Heart left ventricle (tissue), 16 donors: ENCODE results near the gene EFS. TPM values are rescaled to one million over a fixed set of nuclear protein-coding genes. Genes with fewer than 3 reads are reported as not detected.

ENCODE experiments used
- ATAC-seq, 4 donors: fragments of 200-7000 bp; cut with Tn5 transposase; one replicate each; pipeline ENCODE4 v1.9.1; 2020 to 2022; ENCODE audit warnings: moderate library complexity in 4 of 4, mild to moderate bottlenecking in 3 of 4, moderate number of reproducible peaks in 1 of 4
- DNase-seq, 5 donors: peaks; one replicate each; pipeline ENCODE4 v3.0.0-alpha.2; 2020
- H3K27ac ChIP-seq, 12 donors: fragments of 200-600 bp; sonication (generic) in 4 of 12; one replicate each; pipeline versions ENCODE4 v1.5.0 to v1.8.0; 2016 to 2022; ENCODE audit warnings: mild to moderate bottlenecking in 2 of 12
- H3K27me3 ChIP-seq, 9 donors: fragments of 200-600 bp; sonication (generic) in 2 of 9; one replicate each; pipeline versions ENCODE4 v1.5.1 to v1.8.0; 2016 to 2022; ENCODE audit warnings: mild to moderate bottlenecking in 3 of 9
- H3K36me3 ChIP-seq, 9 donors: fragments of 200-600 bp; sonication (generic) in 2 of 9; one replicate each; pipeline versions ENCODE4 v1.5.0 to v1.8.0; 2018 to 2022; ENCODE audit warnings: mild to moderate bottlenecking in 2 of 9
- H3K4me1 ChIP-seq, 12 donors: fragments of 200-600 bp; sonication (generic) in 4 of 12; one replicate each; pipeline versions ENCODE4 v1.5.0 to v1.8.0; 2016 to 2022; ENCODE audit warnings: mild to moderate bottlenecking in 3 of 12
- H3K4me3 ChIP-seq, 12 donors: fragments of 200-600 bp; sonication (generic) in 4 of 12; one replicate each; pipeline versions ENCODE4 v1.5.0 to v1.8.0; 2017 to 2022; ENCODE audit warnings: mild to moderate bottlenecking in 9 of 12, moderate library complexity in 4 of 12
- H3K9me3 ChIP-seq, 12 donors: fragments of 200-600 bp; sonication (generic) in 4 of 12; one replicate each; pipeline versions ENCODE4 v1.5.0 to v1.8.0; 2016 to 2022; ENCODE audit warnings: mild to moderate bottlenecking in 1 of 12
- POLR2A ChIP-seq, 2 donors: fragments of 450-650 bp; IDR thresholded peaks; one replicate each; pipeline ENCODE4 v1.6.1; 2017; ENCODE audit warnings: antibody characterized with exemption in 2 of 2, mild to moderate bottlenecking in 2 of 2, moderate library complexity in 2 of 2
- WGBS, 4 donors: extraction: QIAGEN DNeasy Blood & Tissue Kit in 2 of 4; methylation state at CpG; one replicate each; pipeline versions ENCODE4 v1.1.5 to v1.1.7; 2013 to 2018; 5-methylcytosine and 5-hydroxymethylcytosine counted together
- intact Hi-C, 10 donors: fragments of 100-400 bp; cut with DNase I; formaldehyde crosslinking; loops; one replicate each; pipeline versions ENCODE4 v1.11.1 to v1.14.2; 2022
- polyA plus RNA-seq, 2 donors: library from polyadenylated mRNA; stranded (reverse); fragments of 200-250 nt; gene quantifications; one replicate each; pipeline ENCODE4 v1.2.3, GENCODE V29; 2013
- total RNA-seq, 9 donors: library from RNA; depleted of rRNA in 2 of 9; stranded (reverse); fragments of >200 nt in 2 of 9; fragmentation: NEBNext Ultra II Directional in 3 of 9; extraction: Animal tissue kit (Norgen Biotek cat#: 25700) in 3 of 9; gene quantifications; one replicate each; pipeline versions ENCODE4 v1.1.0 to v1.2.4, GENCODE V29; 2016 to 2023
- TF ChIP-seq, protein P1 (sequence below), 12 donors: fragments of 200-600 bp; sonication (generic) in 4 of 12; IDR thresholded peaks; one replicate each; pipeline versions ENCODE4 v1.5.0 to v1.8.0; 2018 to 2022; ENCODE audit warnings: antibody characterized with exemption in 12 of 12, mild to moderate bottlenecking in 5 of 12
- donor health status: ischemic (EF 13 %, LVEDD 7.1; RV severe dilation, severe dysfunction).
- donor health status: healthy with polysubstance abuse.
- donor health status: DM: no; HTN: yes; CAD: no.
- donor health status: DM: no; HTN: no; CAD: no.
- donor health status: ischemic (EF 25% LVEDD 6.9; RV normal size, moderate dysfunction).
- donor health status: ischemic (EF 25% LVEDD 5.7; RV mildly dilated, moderate dysfunction).
- donor health status: healthy.
- donor health status: DM: yes; HTN: yes; CAD: no.
- donor health status: ischemic (EF 35%, LVEDD 5.7; RV mildly dilated, moderate dysfunction).
- donor health status: nonischemic (EF 11% LVEDD 7.7; RV severe dilation, severe dysfunction).
- donor health status: DM: yes; HTN: yes; CAD: no.
- donor health status: PGD.
- donor health status: ischemic (EF 29% LVEDD 5.4; RV normal size, mild dysfunction).
- donor health status: nonischemic (EF 23%, LVEDD 6.1; RV moderate dilation, normal function).

The EFS gene
- total and polyA plus RNA-seq, 11 donors: 1.4 to 5.0 (median 2.3) TPM

DNA sequence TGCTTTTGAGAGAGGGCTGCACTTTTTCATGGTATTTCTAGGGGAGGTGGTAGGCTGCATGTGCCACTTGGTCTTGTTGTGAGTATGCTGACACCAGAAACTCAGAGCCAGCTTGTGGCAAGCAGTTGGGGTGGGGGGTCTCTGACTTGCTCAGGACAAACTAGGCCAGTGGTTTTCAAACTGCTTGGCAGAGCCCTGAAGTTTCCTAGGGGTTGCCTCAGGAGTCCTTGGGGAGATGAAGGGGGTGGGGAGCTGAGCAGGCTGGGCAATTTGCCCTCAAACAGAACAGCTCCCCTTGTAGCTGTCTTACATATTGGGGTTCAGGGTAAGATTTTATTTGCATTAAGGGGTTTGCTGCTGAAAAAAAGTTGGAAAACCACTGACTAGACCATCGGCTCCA lies 54.4 kb downstream of the EFS start:
- WGBS, 4 donors: 78 to 90% (median 86%) methylated on average over 1 of the region's 1 CpG
- no peak overlapping the region for H3K27ac ChIP-seq
- DNase-seq: no peak
- H3K4me3 ChIP-seq: no peak overlapping the region
- peaks cover 0 to 53% (median 29%) of the 10 kb centered on the region in 9 donors for H3K36me3 ChIP-seq
- TF ChIP-seq, protein P1, sequence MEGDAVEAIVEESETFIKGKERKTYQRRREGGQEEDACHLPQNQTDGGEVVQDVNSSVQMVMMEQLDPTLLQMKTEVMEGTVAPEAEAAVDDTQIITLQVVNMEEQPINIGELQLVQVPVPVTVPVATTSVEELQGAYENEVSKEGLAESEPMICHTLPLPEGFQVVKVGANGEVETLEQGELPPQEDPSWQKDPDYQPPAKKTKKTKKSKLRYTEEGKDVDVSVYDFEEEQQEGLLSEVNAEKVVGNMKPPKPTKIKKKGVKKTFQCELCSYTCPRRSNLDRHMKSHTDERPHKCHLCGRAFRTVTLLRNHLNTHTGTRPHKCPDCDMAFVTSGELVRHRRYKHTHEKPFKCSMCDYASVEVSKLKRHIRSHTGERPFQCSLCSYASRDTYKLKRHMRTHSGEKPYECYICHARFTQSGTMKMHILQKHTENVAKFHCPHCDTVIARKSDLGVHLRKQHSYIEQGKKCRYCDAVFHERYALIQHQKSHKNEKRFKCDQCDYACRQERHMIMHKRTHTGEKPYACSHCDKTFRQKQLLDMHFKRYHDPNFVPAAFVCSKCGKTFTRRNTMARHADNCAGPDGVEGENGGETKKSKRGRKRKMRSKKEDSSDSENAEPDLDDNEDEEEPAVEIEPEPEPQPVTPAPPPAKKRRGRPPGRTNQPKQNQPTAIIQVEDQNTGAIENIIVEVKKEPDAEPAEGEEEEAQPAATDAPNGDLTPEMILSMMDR (IDR thresholded peaks at IDR 0.05): no peak
- no peak for TF ChIP-seq POLR2A (IDR thresholded peaks at IDR 0.05)
- H3K4me1 ChIP-seq: peaks cover 0 to 37% (median 26%) of the 10 kb centered on the region in 12 donors
- H3K9me3 ChIP-seq: no peaks in the 10 kb centered on the region
- ATAC-seq: no peak
- intact Hi-C loops: no loop called here
- H3K27me3 ChIP-seq: no peaks in the 10 kb centered on the region

DNA sequence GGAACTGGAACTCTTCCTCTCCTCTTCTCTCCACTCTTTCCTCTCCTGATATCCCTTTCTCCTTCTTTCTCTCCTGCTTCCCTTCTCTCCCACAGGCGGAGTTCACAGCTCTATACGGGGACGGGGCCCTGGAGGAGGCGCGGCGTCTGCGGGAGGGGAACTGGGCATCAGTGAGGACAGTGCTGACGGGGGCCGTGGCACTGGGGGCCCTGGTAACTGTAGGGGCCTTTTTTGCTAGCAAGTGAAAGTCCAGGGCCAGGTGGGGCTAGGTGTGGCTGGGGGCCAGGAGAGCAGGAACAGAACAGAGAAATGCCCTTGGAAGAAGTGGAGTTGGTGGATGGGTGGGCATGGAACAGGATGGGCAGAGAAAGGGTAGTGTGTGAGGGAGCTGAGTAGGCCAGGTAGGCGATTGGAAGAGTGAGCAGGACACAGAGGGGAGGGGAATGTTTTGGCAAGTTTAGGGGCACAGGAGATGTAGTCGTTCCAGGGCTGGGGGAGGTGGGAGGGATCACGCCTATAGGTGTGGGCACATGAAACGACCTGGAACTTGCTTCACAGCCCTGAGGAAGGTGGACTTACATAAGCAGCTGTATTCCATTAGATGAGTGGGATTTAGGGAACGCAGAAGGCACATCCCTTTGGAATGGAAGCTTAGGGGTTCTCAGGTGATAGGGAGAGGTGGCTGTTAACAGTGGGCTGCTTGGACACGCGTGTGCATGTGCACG lies 56.1 kb downstream of the EFS start:
- WGBS, 4 donors: 86 to 88% (median 87%) methylated on average over 17 of the region's 17 CpGs
- H3K9me3 ChIP-seq: no peaks in the 10 kb centered on the region
- no peak for ATAC-seq
- intact Hi-C loops: loop anchor here in 2 of 10 donors (10.0 kb wide), 2 partner anchors 214 to 246 kb away; partner anchors contain the start of genes ACIN1 (in 1 of the 2), C14orf119 (in 1 of the 2), THTPA (in 1 of the 2) and ZFHX2 (in 1 of the 2)
- no peak overlapping the region for H3K4me3 ChIP-seq
- TF ChIP-seq POLR2A (IDR thresholded peaks at IDR 0.05): no peak
- TF ChIP-seq, protein P1 (IDR thresholded peaks at IDR 0.05): no peak
- no peak overlapping the region for H3K27ac ChIP-seq
- H3K4me1 ChIP-seq: peaks cover 0 to 39% (median 26%) of the 10 kb centered on the region in 12 donors
- DNase-seq: no peak
- H3K27me3 ChIP-seq: no peaks in the 10 kb centered on the region
- peaks cover 0 to 48% (median 29%) of the 10 kb centered on the region in 9 donors for H3K36me3 ChIP-seq

DNA sequence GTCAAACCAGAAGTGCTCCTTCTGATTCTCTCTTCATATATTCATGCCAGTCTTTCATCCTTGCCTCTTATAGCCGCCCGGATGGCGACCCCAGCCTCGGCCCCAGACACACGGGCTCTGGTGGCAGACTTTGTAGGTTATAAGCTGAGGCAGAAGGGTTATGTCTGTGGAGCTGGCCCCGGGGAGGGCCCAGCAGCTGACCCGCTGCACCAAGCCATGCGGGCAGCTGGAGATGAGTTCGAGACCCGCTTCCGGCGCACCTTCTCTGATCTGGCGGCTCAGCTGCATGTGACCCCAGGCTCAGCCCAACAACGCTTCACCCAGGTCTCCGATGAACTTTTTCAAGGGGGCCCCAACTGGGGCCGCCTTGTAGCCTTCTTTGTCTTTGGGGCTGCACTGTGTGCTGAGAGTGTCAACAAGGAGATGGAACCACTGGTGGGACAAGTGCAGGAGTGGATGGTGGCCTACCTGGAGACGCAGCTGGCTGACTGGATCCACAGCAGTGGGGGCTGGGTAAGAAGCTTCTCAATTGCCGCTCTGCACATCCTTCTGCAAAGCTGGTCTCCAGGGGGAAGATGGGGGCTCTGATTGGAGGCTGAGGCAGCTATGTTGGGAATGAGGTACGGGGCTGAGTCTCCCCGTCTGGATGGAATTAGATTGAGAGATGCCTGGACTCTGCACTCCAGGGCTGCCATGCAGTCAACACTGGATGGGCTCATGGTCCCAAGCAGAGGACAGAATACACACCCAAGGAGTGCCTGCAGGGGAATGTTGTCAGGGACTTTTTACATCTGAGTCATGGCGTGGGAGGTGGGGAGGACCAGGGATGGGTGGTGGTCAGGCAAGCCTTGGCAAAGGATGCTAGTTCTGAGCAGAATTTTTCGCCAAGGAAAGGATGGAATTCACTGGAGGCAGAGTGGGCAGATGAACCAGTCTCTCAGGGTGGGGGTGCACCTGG lies 57.0 kb downstream of the EFS start:
- H3K36me3 ChIP-seq: peaks cover 0 to 48% (median 29%) of the 10 kb centered on the region in 9 donors
- H3K9me3 ChIP-seq: no peaks in the 10 kb centered on the region
- TF ChIP-seq POLR2A (IDR thresholded peaks at IDR 0.05): no peak
- TF ChIP-seq, protein P1 (IDR thresholded peaks at IDR 0.05): no peak
- DNase-seq (no peak), ATAC-seq (no peak)
- no peaks in the 10 kb centered on the region for H3K27me3 ChIP-seq
- peak overlapping the region in 8 of 12 donors; percentile 60 to 96 (median 76) for H3K4me3 ChIP-seq
- WGBS, 4 donors: 88 to 91% (median 90%) methylated on average over 22 of the region's 22 CpGs
- peaks cover 0 to 42% (median 28%) of the 10 kb centered on the region in 12 donors for H3K4me1 ChIP-seq
- intact Hi-C loops: loop anchor here in 3 of 10 donors (2.0 to 10.0 kb wide), 3 partner anchors 13 to 247 kb away; partner anchors contain the start of genes ACIN1 (in 1 of the 3), C14orf119 (in 1 of the 3), PABPN1 (in 1 of the 3) and THTPA (in 1 of the 3)
- peak overlapping the region in 10 of 12 donors; percentile 71 to 94 (median 91) for H3K27ac ChIP-seq
